A375 (cell line): ENCODE data around the gene PTGS1. TPM values are rescaled to one million over a fixed set of nuclear protein-coding genes. Genes with fewer than 3 reads are reported as not detected.

ENCODE experiments used
- small RNA-seq: library from RNA; depleted of rRNA; stranded (forward); fragments of <200 nt; gene quantifications from one replicate; pipeline ENCODE3, GENCODE V24; 2014
- total RNA-seq: library from RNA; depleted of rRNA; stranded (reverse); fragments of >200 nt; shearing (Covaris generic); gene quantifications from 2 replicates; pipeline ENCODE4 v1.2.3, GENCODE V29; 2014; rRNA removed

The PTGS1 gene
- total RNA-seq: 1.1 and 1.6 TPM in 2 replicates

DNA sequence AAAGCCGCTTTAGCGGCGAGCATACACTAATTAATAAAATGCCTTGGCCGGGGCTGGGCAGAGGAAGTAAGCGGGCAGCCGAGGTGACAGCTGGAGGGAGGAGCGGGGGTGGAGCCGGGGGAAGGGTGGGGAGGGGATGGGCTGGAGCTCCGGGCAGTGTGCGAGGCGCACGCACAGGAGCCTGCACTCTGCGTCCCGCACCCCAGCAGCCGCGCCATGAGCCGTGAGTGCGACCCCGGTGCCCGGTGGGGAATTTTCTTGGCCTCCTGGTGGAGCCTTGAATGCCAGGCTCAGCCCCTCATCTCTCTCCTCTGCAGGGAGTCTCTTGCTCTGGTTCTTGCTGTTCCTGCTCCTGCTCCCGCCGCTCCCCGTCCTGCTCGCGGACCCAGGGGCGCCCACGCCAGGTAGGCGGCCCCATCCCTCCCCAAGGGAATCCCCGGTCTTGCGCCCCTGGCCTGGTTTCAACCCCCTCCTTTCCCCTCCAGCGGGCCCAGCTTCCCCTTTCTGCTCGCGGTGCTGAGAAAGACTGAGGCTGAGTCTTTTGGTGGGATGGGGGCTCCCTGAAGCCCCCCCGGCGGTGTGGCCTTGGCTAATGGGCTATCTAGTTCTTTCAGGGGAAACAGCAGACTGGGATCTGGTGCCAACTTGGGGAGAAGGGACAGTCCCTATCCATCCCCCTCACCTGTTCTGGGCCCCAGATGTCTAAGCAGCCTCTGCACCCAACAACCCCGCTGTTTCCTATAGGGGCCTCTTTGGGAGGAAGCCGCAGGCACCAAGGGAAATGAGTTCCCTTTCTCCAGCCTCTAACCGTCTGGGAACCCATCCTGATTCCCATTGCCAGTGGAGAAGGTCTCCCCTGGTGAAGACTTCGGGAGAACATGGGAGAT lies at the start of gene PTGS1:
PTGS1 (plus strand) TSS at position 156 of the 887 bp plus-strand sequence; CDS start at position 217, 61 bp downstream.

Small RNA genes lying within 50 kb of the gene (small RNA-seq; reads per million reads assigned to genes)
- gene AL162424.1: not detected

Other genes starting within 250 kb of the PTGS1 start
- 49.2 and 52.2 TPM in 2 replicates for gene NDUFA8, start 211.2 kb upstream of the PTGS1 start, total RNA-seq
- gene MORN5, start 211.1 kb upstream of the PTGS1 start, total RNA-seq: not detected in 2 replicates
- gene LHX6, start 142.1 kb upstream of the PTGS1 start, total RNA-seq: 0.72 and 1.7 TPM in 2 replicates
- 8.7 and 11.7 TPM in 2 replicates for gene RBM18, start 106.2 kb upstream of the PTGS1 start, total RNA-seq
- 38.7 and 43.7 TPM in 2 replicates for gene MRRF, start 106.1 kb upstream of the PTGS1 start, total RNA-seq
- gene OR1J1, start 106.9 kb downstream of the PTGS1 start, total RNA-seq: not detected in 2 replicates
- 0.49 TPM in 1 of 2 replicates, not detected in the other for gene OR1J2, start 139.8 kb downstream of the PTGS1 start, total RNA-seq
- not detected in 2 replicates for gene OR1J4, start 148.1 kb downstream of the PTGS1 start, total RNA-seq
- gene OR1N1, start 156.3 kb downstream of the PTGS1 start, total RNA-seq: not detected in 2 replicates
- not detected in 2 replicates for gene OR1N2, start 182.1 kb downstream of the PTGS1 start, total RNA-seq
- not detected in 2 replicates for gene OR1L8, start 212.4 kb downstream of the PTGS1 start, total RNA-seq
- gene OR1Q1, start 243.7 kb downstream of the PTGS1 start, total RNA-seq: not detected in 2 replicates